ENCODE results near the gene DMRTC2. TPM values are rescaled to one million over a fixed set of nuclear protein-coding genes. Genes with fewer than 3 reads are reported as not detected.
A peak's percentile ranks its signal among the peaks of the same experiment; 100 is the strongest.

Gene DMRTC2
- total and polyA plus RNA-seq, 2 of the 8 experiments (the other 6 are each of a cell fraction or from before 2014, with no cell fraction given): not detected

DNA sequence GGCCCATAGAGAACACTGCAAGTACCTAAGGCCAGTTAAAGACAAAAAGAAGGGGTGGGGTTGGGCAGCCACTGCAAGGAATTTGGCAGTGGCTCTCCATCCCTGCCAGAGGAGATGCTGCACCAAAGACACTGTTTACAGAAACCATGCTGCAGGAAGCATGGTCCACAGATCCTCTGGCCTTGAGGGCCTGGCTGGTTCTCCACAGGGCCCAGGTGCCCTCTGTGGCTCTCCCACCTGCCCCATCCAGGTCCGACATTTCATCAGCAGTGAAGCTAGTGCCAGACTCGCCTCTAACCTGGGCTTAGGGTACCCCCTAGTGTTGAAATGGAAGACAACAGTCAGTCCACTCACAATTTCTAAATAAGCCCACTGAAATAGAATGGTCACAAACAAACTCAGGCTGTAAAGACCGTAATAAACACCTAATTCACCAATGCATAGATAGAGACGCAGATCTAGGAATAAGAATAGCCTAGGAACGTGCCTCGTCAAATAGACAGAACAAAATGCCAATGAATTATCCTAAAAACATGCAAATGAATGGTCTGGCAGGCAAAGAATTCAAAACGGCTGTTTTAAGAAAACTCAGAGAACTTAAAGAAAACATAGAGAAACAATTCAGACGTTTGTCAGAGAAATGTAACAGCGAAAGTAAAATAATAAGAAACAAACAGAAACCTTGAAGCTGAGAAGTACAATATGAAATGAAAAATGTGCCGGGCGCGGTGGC is 23.7 kb upstream of the DMRTC2 start:
- Histone ChIP-seq H2BK15ac (ENCODE audit: low read length) (no peak overlapping the region), H3K9me3 (ENCODE audit: insufficient read depth in 2 of 2, low read depth in 1 of 2, low read length in 1 of 2) (peaks cover 13 to 18% of the 10 kb centered on the region in 2 experiments), H4K20me1 (replicated peaks in 1 of 2; ENCODE audit: control insufficient read depth in 1 of 2, insufficient read depth in 2 of 2, low read length in 2 of 2) (no peaks in the 10 kb centered on the region), H2BK20ac (ENCODE audit: low read length) (no peak overlapping the region), H3K56ac (replicated peaks; ENCODE audit: insufficient read length, low read depth, low read length) (no peak overlapping the region), H3K27ac (ENCODE audit: low read depth, low read length) (no peak overlapping the region), H3K9ac (replicated peaks in 1 of 4; ENCODE audit: extremely low read depth in 1 of 4, low read depth in 3 of 4, low read length in 3 of 4) (no peak overlapping the region), H3K4ac (replicated peaks; ENCODE audit: insufficient read length, low read depth, low read length) (no peak overlapping the region), H4K8ac (ENCODE audit: extremely low read depth, insufficient read depth, low read length) (no peak overlapping the region), H3K4me1 (replicated peaks in 1 of 4; ENCODE audit: control insufficient read depth in 3 of 4, insufficient read depth in 4 of 4, low read length in 3 of 4) (no peaks in the 10 kb centered on the region), H3K23ac (ENCODE audit: insufficient read length) (no peak overlapping the region), H3K14ac (ENCODE audit: insufficient read length) (no peak overlapping the region), H4K91ac (replicated peaks; ENCODE audit: insufficient read length, low read length) (no peak overlapping the region), H4K5ac (ENCODE audit: insufficient read length, low read depth, low read length) (no peak overlapping the region), H3K4me3 (ENCODE audit: extremely low read depth in 1 of 4, insufficient read depth in 2 of 4, low read depth in 3 of 4, low read length in 4 of 4) (no peak overlapping the region), H3K4me2 (ENCODE audit: insufficient read depth in 1 of 2, low read depth in 2 of 2, low read length in 2 of 2) (no peak overlapping the region), H3K18ac (ENCODE audit: extremely low read depth, low read length) (no peak overlapping the region), H2BK5ac (ENCODE audit: low read depth, low read length) (no peak overlapping the region), H2BK12ac (ENCODE audit: low read depth, low read length) (no peak overlapping the region), H2AFZ (ENCODE audit: low read length) (no peak overlapping the region), H3K27me3 (replicated peaks in 1 of 4; ENCODE audit: control insufficient read depth in 3 of 4, extremely low read depth in 1 of 4, insufficient read depth in 3 of 4, low read length in 3 of 4) (no peaks in the 10 kb centered on the region), H2BK120ac (replicated peaks; ENCODE audit: low read depth, low read length) (no peak overlapping the region), H3K36me3 (ENCODE audit: control insufficient read depth in 2 of 4, insufficient read depth in 4 of 4, low read length in 3 of 4) (no peaks in the 10 kb centered on the region), H3K79me2 (ENCODE audit: control insufficient read depth in 1 of 2, insufficient read depth in 2 of 2, low read length in 2 of 2) (no peaks in the 10 kb centered on the region), H3K23me2 (ENCODE audit: low read depth, low read length) (no peaks in the 10 kb centered on the region), H3K79me1 (ENCODE audit: low read depth, low read length) (no peaks in the 10 kb centered on the region), H2AK5ac (ENCODE audit: low read depth, low read length) (no peak overlapping the region)
- DNase-seq (ENCODE audit: low read depth in 1 of 2, low spot score in 2 of 2) (peak; percentile 27 to 50), FAIRE-seq (peak; percentile 45)
- no peak for TF ChIP-seq CTBP2 (IDR thresholded peaks at IDR 0.05; ENCODE audit: borderline replicate concordance, insufficient read depth, insufficient read length, low read length)
- no peak for TF ChIP-seq MAFK (IDR thresholded peaks at IDR 0.05; ENCODE audit: low read depth, low read length)
- TF ChIP-seq RAD21 (IDR thresholded peaks at IDR 0.05 in 1 of 2, conservative IDR thresholded peaks at IDR 0.05 in 1 of 2; ENCODE audit: low read depth in 2 of 2, low read length in 2 of 2): peak; percentile 75 to 81
- TF ChIP-seq, protein P1, sequence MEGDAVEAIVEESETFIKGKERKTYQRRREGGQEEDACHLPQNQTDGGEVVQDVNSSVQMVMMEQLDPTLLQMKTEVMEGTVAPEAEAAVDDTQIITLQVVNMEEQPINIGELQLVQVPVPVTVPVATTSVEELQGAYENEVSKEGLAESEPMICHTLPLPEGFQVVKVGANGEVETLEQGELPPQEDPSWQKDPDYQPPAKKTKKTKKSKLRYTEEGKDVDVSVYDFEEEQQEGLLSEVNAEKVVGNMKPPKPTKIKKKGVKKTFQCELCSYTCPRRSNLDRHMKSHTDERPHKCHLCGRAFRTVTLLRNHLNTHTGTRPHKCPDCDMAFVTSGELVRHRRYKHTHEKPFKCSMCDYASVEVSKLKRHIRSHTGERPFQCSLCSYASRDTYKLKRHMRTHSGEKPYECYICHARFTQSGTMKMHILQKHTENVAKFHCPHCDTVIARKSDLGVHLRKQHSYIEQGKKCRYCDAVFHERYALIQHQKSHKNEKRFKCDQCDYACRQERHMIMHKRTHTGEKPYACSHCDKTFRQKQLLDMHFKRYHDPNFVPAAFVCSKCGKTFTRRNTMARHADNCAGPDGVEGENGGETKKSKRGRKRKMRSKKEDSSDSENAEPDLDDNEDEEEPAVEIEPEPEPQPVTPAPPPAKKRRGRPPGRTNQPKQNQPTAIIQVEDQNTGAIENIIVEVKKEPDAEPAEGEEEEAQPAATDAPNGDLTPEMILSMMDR (IDR thresholded peaks at IDR 0.05; ENCODE audit: control extremely low read depth in 1 of 3, insufficient read depth in 1 of 3, low read depth in 1 of 3, low read length in 3 of 3): peak in 2 of 3 experiments; percentile 57 to 73; a peak in 3 of 4 replicates
- WGBS, 2 experiments (ENCODE audit: extremely low coverage in 1 of 2, insufficient coverage in 1 of 2, insufficient read length in 1 of 2, insufficient replicate concordance in 2 of 2, low coverage in 1 of 2, low lambda C conversion rate in 2 of 2, missing lambda C conversion rate in 1 of 2): 67% methylated on average over 12 of the region's 12 CpGs; no CpG with 5 or more reads in 1 of the 2 experiments
- CTCF ChIA-PET (ENCODE audit: partially characterized antibody): interaction anchor here (0.7 to 1.8 kb wide), 2 partner anchors 29 to 179 kb away, joined by 3 to 12 read pairs; no protein-coding TSS in a partner anchor
- POLR2A ChIA-PET (ENCODE audit: partially characterized antibody): no interaction called here
